HCT116 (cell line): ENCODE data around the gene ATP5MC3. TPM values are rescaled to one million over a fixed set of nuclear protein-coding genes. Genes with fewer than 3 reads are reported as not detected.

Experiments
- ATAC-seq: fragments of 200-7000 bp; cut with Tn5 transposase; 2 replicates; pipeline ENCODE4 v1.9.1; 2020; ENCODE audit warnings: mild to moderate bottlenecking, moderate library complexity
- BruUV-seq: library from RNA; stranded (reverse); fragments of 400-500 nt; replicated peaks from 2 replicates; lab custom pipeline; 2021; lab: Mats Ljungman, UMichigan
- CTCF ChIA-PET: fragments of 300-600 bp; sonication (Branson Sonifier 250); formaldehyde crosslinking; loops from one replicate; lab custom pipeline; 2021; ENCODE audit warnings: antibody characterized with exemption; lab: Charles Lee
- POLR2A ChIA-PET: fragments of 300-600, 350-600 bp; sonication (Branson Sonifier 250); formaldehyde crosslinking; loops from one replicate; lab custom pipeline; 2021; ENCODE audit warnings: antibody characterized with exemption; lab: Charles Lee
- RAD21 ChIA-PET, 2 experiments: fragments of 300-600 bp; sonication (Branson Sonifier 250); formaldehyde crosslinking; loops; one replicate each; lab custom pipeline; 2023; ENCODE audit warnings: low total read pairs in 2 of 2; ENCODE audit not compliant: uncharacterized antibody in 2 of 2, unreplicated experiment in 2 of 2, low non-redundant PET in 1 of 2; lab: Charles Lee
- DNase-seq: peaks from one replicate; pipeline ENCODE4 v3.0.0-alpha.2; 2010; ENCODE audit warnings: low read depth, low spot score
- H2AFZ ChIP-seq: fragments of 200-600 bp; shearing (Covaris generic), sonication (generic); 2 replicates; pipeline ENCODE4 v1.6.1; 2017; ENCODE audit warnings: low read depth, mixed run types, mixed read lengths, antibody characterized with exemption, low read length; ENCODE audit not compliant: poor library complexity, severe bottlenecking
- H3K27ac ChIP-seq: 2 replicates; pipeline ENCODE4 v1.5.1; 2012; ENCODE audit warnings: low read depth, low read length
- H3K27me3 ChIP-seq: fragments of 200-600 bp; sonication (generic); 2 replicates; pipeline ENCODE4 v1.6.1; 2016; ENCODE audit warnings: mixed run types, low read length, mixed read lengths; ENCODE audit not compliant: insufficient read depth
- H3K36me3 ChIP-seq, 2 experiments: fragments of 200-500 bp in 1 of 2; fragments of 200-600 bp in 1 of 2; sonication (Bioruptor generic) in 1 of 2; sonication (generic) in 1 of 2; 2 replicates each; pipeline versions ENCODE4 v1.5.1 to v1.6.1; 2014 to 2016; ENCODE audit warnings: low read length in 2 of 2, inconsistent platforms in 1 of 2, mixed read lengths in 1 of 2, mixed run types in 1 of 2; ENCODE audit not compliant: insufficient read depth in 2 of 2, control insufficient read depth in 1 of 2
- H3K4me1 ChIP-seq, 2 experiments: fragments of 200-600 bp in 1 of 2; sonication (generic) in 1 of 2; 2 replicates each; pipeline versions ENCODE4 v1.5.1 to v1.6.1; 2012 to 2017; ENCODE audit warnings: low read length in 2 of 2, inconsistent platforms in 1 of 2, mild to moderate bottlenecking in 1 of 2, mixed read lengths in 1 of 2, mixed run types in 1 of 2, moderate library complexity in 1 of 2; ENCODE audit not compliant: insufficient read depth in 2 of 2, control insufficient read depth in 1 of 2
- H3K4me2 ChIP-seq: fragments of 200-600 bp; sonication (generic); 2 replicates; pipeline ENCODE4 v1.6.1; 2017; ENCODE audit warnings: mixed run types, low read length, mixed read lengths
- H3K4me3 ChIP-seq, 2 experiments: fragments of 200-600 bp in 1 of 2; sonication (generic) in 1 of 2; replicated peaks in 1 of 2; 2 replicates each; pipeline ENCODE4 v1.5.1; 2011 to 2016; ENCODE audit warnings: low read length in 2 of 2, control low read depth in 1 of 2, low read depth in 1 of 2, mild to moderate bottlenecking in 1 of 2, mixed read lengths in 1 of 2, mixed run types in 1 of 2
- H3K79me2 ChIP-seq: fragments of 200-600 bp; sonication (generic); 2 replicates; pipeline ENCODE4 v1.6.1; 2017; ENCODE audit warnings: mild to moderate bottlenecking, mixed run types, low read length, moderate library complexity, mixed read lengths; ENCODE audit not compliant: insufficient read depth
- H3K9ac ChIP-seq: fragments of 200-600 bp; sonication (generic); 2 replicates; pipeline ENCODE4 v1.6.1; 2016; ENCODE audit warnings: low read length, mixed read lengths
- H3K9me2 ChIP-seq: fragments of 200-600 bp; sonication (generic), shearing (Covaris generic); 2 replicates; pipeline ENCODE4 v1.6.1; 2017; ENCODE audit warnings: mixed run types, mild to moderate bottlenecking, moderate library complexity; ENCODE audit not compliant: insufficient read depth
- H3K9me3 ChIP-seq, 2 experiments: fragments of 200-500 bp in 1 of 2; fragments of 200-600 bp in 1 of 2; sonication (Bioruptor generic) in 1 of 2; sonication (generic) in 1 of 2; 2 replicates each; pipeline ENCODE4 v1.6.1; 2014 to 2017; ENCODE audit warnings: low read length in 2 of 2, mixed read lengths in 2 of 2, inconsistent platforms in 1 of 2, low read depth in 1 of 2, mild to moderate bottlenecking in 1 of 2, mixed run types in 1 of 2, moderate library complexity in 1 of 2; ENCODE audit not compliant: control insufficient read depth in 1 of 2, insufficient read depth in 1 of 2
- H4K20me1 ChIP-seq: fragments of 200-600 bp; sonication (generic), shearing (Covaris generic); 2 replicates; pipeline ENCODE4 v1.6.1; 2017; ENCODE audit warnings: mixed run types, mild to moderate bottlenecking, moderate library complexity; ENCODE audit not compliant: insufficient read depth
- CEBPB ChIP-seq: IDR thresholded peaks from 2 replicates; pipeline ENCODE4 v1.6.1; 2012; ENCODE audit warnings: low read depth
- ELF1 ChIP-seq: IDR thresholded peaks from 2 replicates; pipeline ENCODE4 v1.6.1; 2012; ENCODE audit warnings: low read depth, borderline replicate concordance
- EZH2 ChIP-seq: fragments of 200-600 bp; sonication (generic); IDR thresholded peaks from 2 replicates; pipeline ENCODE4 v1.6.1; 2017; ENCODE audit warnings: antibody characterized with exemption, mixed run types
- EZH2phosphoT487 ChIP-seq: fragments of 200-600 bp; IDR thresholded peaks from 2 replicates; pipeline ENCODE4 v1.6.1; 2018; ENCODE audit warnings: antibody characterized with exemption, borderline replicate concordance
- FOSL1 ChIP-seq: IDR thresholded peaks from 2 replicates; pipeline ENCODE4 v1.6.1; 2012; ENCODE audit warnings: low read depth
- JUND ChIP-seq: IDR thresholded peaks from 2 replicates; pipeline ENCODE4 v1.6.1; 2012
- POLR2A ChIP-seq: IDR thresholded peaks from 2 replicates; pipeline ENCODE4 v1.7.0; 2011; ENCODE audit warnings: borderline replicate concordance; ENCODE audit not compliant: insufficient read depth, insufficient read length; ENCODE audit errors: extremely low read depth
- RAD21 ChIP-seq: IDR thresholded peaks from 2 replicates; pipeline ENCODE4 v1.6.1; 2012; ENCODE audit warnings: low read depth, mild to moderate bottlenecking
- SIN3A ChIP-seq: IDR thresholded peaks from 2 replicates; pipeline ENCODE4 v1.6.1; 2012; ENCODE audit warnings: low read depth
- SP1 ChIP-seq: IDR thresholded peaks from 2 replicates; pipeline ENCODE4 v1.6.1; 2012; ENCODE audit warnings: low read depth
- SRF ChIP-seq: IDR thresholded peaks from 2 replicates; pipeline ENCODE4 v1.6.1; 2012; ENCODE audit warnings: low read depth
- YY1 ChIP-seq: IDR thresholded peaks from 2 replicates; pipeline ENCODE4 v1.6.1; 2011; ENCODE audit warnings: low read length, low read depth, moderate library complexity, mild to moderate bottlenecking; ENCODE audit not compliant: insufficient replicate concordance; ENCODE audit errors: extremely low read depth
- intact Hi-C: fragments of 100-400 bp; cut with micrococcal nuclease; formaldehyde crosslinking; loops from 2 replicates; pipeline ENCODE4 v1.10.0; 2022
- total RNA-seq: library from RNA; stranded (reverse); gene quantifications from one replicate; pipeline ENCODE4 v1.2.1, GENCODE V29; 2021; ENCODE audit not compliant: unreplicated experiment
- TF ChIP-seq, protein P1 (sequence below): IDR thresholded peaks from 2 replicates; pipeline ENCODE4 v1.6.1; 2012; ENCODE audit warnings: low read depth
- TF ChIP-seq, protein P2 (sequence below): IDR thresholded peaks from 2 replicates; pipeline ENCODE4 v1.6.1; 2011; ENCODE audit warnings: mild to moderate bottlenecking, low read length, moderate library complexity; ENCODE audit not compliant: insufficient replicate concordance; ENCODE audit errors: extremely low read depth

Gene ATP5MC3
- total RNA-seq, 1 experiment from 2014 or later = 361 TPM

DNA sequence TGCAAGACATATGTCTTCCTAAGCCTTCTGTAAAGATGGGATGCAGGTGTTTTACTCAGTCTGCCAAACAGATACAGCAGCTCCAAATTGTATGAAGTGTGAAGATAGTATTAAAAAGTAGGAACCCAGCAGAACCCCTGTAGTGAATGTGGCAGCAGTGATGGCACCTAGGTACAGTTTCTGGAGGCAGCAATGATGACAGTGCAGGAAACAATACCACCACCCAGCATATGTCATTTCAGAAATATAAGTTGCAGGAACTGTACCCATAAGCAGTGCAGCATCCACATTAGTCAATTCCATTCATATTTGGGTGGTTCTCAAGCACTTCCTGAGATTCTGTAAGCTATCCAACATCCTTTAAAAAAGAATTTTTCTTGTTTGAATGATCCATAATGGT is 46.7 kb upstream of the ATP5MC3 start (continued):
- no peak for TF ChIP-seq EZH2
- no peak for TF ChIP-seq ELF1
- TF ChIP-seq EZH2phosphoT487 = no peak
- TF ChIP-seq SP1 = no peak
- TF ChIP-seq YY1 = no peak
- TF ChIP-seq RAD21 = no peak
- TF ChIP-seq CEBPB = no peak
- TF ChIP-seq SIN3A = no peak
- TF ChIP-seq POLR2A = no peak

DNA sequence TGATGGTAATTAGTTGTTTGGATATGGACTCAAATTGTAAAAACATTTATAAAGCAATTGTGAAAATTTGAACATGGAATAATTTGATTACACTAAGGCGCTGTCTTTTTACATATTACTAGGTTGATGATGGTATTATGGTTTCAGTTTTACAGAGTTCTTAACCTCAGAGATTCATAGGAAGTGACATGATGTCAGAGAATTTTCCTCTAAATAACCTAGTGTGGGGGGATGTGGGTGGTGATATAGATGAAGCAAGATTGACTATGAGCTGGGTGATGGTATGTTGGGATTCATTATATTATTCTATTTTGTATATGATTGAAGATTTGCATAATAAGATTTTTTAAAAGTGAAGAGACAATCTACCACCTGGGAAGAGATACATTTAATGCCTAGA is 45.9 kb upstream of the ATP5MC3 start:
- intact Hi-C loops = no loop called here
- Histone ChIP-seq H3K27ac (no peak overlapping the region), H2AFZ (no peak overlapping the region), H3K4me1 (no peaks in the 10 kb centered on the region), H3K9me3 (no peaks in the 10 kb centered on the region), H3K27me3 (no peaks in the 10 kb centered on the region), H3K4me2 (no peak overlapping the region), H3K9ac (no peak overlapping the region), H3K9me2 (no peaks in the 10 kb centered on the region), H4K20me1 (no peaks in the 10 kb centered on the region), H3K4me3 (no peak overlapping the region), H3K79me2 (no peaks in the 10 kb centered on the region), H3K36me3 (no peaks in the 10 kb centered on the region)
- RAD21 ChIA-PET = no interaction called here
- BruUV-seq = no TSS peak
- no peak for DNase-seq
- POLR2A ChIA-PET = no interaction called here
- no peak for ATAC-seq
- TF ChIP-seq RAD21 = no peak
- CTCF ChIA-PET = no interaction called here

DNA sequence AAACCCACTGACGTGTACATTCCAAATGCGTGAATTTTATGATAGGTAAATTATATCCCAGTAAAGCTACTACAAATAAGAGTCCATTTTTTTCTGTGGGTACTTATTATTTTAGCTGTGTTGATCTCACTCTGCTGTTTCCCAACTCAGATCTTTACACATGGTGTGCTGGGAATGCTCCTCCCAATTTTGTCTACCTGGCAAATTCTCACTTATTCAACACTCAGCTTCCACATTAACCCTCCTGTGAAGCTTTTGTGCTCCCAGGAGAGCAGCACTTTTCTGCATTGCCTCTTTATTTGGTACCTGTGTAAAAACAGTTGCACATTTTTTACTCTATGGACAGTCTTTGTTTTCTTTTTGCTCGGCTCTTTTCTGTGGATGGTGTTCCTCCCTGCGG is 38.6 kb upstream of the ATP5MC3 start:
- Histone ChIP-seq H3K36me3 (no peaks in the 10 kb centered on the region), H3K79me2 (no peaks in the 10 kb centered on the region), H3K4me2 (no peak overlapping the region), H2AFZ (no peak overlapping the region), H3K4me1 (no peaks in the 10 kb centered on the region), H3K9me2 (no peaks in the 10 kb centered on the region), H3K27ac (no peak overlapping the region), H3K9me3 (no peaks in the 10 kb centered on the region), H4K20me1 (no peaks in the 10 kb centered on the region), H3K9ac (no peak overlapping the region), H3K4me3 (no peak overlapping the region), H3K27me3 (no peaks in the 10 kb centered on the region)
- no peak for ATAC-seq
- CTCF ChIA-PET = interaction anchor here (0.9 kb wide), 1 partner anchor 31 kb away, joined by 3 read pairs; no protein-coding TSS in a partner anchor
- POLR2A ChIA-PET = no interaction called here
- intact Hi-C loops = no loop called here
- no TSS peak for BruUV-seq
- RAD21 ChIA-PET = no interaction called here
- DNase-seq = no peak
- TF ChIP-seq JUND (no peak), ELF1 (no peak), CEBPB (no peak), EZH2 (no peak), YY1 (no peak), SRF (no peak), FOSL1 (no peak)
- TF ChIP-seq, protein P1, sequence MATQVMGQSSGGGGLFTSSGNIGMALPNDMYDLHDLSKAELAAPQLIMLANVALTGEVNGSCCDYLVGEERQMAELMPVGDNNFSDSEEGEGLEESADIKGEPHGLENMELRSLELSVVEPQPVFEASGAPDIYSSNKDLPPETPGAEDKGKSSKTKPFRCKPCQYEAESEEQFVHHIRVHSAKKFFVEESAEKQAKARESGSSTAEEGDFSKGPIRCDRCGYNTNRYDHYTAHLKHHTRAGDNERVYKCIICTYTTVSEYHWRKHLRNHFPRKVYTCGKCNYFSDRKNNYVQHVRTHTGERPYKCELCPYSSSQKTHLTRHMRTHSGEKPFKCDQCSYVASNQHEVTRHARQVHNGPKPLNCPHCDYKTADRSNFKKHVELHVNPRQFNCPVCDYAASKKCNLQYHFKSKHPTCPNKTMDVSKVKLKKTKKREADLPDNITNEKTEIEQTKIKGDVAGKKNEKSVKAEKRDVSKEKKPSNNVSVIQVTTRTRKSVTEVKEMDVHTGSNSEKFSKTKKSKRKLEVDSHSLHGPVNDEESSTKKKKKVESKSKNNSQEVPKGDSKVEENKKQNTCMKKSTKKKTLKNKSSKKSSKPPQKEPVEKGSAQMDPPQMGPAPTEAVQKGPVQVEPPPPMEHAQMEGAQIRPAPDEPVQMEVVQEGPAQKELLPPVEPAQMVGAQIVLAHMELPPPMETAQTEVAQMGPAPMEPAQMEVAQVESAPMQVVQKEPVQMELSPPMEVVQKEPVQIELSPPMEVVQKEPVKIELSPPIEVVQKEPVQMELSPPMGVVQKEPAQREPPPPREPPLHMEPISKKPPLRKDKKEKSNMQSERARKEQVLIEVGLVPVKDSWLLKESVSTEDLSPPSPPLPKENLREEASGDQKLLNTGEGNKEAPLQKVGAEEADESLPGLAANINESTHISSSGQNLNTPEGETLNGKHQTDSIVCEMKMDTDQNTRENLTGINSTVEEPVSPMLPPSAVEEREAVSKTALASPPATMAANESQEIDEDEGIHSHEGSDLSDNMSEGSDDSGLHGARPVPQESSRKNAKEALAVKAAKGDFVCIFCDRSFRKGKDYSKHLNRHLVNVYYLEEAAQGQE = no peak
- TF ChIP-seq, protein P2, sequence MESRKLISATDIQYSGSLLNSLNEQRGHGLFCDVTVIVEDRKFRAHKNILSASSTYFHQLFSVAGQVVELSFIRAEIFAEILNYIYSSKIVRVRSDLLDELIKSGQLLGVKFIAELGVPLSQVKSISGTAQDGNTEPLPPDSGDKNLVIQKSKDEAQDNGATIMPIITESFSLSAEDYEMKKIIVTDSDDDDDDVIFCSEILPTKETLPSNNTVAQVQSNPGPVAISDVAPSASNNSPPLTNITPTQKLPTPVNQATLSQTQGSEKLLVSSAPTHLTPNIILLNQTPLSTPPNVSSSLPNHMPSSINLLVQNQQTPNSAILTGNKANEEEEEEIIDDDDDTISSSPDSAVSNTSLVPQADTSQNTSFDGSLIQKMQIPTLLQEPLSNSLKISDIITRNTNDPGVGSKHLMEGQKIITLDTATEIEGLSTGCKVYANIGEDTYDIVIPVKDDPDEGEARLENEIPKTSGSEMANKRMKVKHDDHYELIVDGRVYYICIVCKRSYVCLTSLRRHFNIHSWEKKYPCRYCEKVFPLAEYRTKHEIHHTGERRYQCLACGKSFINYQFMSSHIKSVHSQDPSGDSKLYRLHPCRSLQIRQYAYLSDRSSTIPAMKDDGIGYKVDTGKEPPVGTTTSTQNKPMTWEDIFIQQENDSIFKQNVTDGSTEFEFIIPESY = no peak
